Measurements from ENCODE around the gene INO80C.

INO80C gene

DNA sequence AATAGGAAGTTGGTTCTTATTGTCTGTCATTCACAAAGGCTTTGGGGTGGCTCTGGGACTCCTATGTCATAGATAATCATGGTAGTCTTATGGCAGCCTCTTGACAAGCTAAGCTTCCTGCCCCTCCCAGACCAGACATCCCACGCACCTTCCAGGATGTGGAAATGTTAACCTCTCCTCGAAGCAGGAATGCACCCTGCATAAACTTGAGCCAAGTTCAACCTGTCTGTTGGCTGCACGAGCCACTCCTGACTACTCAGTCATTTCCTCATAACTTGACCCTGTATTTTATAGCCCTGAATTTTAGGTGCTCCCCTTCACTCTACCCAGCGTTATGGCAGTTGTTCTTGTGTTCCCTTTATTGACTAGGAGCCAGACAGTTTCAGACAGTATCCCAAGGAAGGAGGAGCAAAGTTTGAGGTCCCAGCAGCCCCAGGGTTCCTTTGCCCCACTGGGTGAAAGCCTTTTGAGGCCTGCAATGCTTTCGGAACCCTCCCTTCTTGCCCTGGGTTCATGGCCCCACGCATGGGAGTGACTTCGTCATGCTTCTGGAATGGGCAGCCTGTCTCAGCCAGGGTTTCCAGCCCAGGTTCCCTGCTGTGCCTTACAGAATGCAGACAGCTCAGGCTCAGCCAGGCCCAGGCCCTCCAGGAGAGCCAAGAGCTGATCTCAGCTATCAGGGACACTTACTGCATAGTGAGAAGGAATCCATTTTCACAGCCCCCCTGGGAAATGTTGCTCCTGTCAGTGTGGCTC is 15.6 kb upstream of the INO80C start:
- peak; percentile 38 for DNase-seq (ENCODE audit: low spot score)
- ChIA-PET POLR2A (ENCODE audit: low non-redundant PET) (no interaction called here), CTCF (interaction anchor here (0.6 kb wide), 1 partner anchor 55 kb away, joined by 3 read pairs; no protein-coding TSS in a partner anchor)
- TF ChIP-seq, protein P1, sequence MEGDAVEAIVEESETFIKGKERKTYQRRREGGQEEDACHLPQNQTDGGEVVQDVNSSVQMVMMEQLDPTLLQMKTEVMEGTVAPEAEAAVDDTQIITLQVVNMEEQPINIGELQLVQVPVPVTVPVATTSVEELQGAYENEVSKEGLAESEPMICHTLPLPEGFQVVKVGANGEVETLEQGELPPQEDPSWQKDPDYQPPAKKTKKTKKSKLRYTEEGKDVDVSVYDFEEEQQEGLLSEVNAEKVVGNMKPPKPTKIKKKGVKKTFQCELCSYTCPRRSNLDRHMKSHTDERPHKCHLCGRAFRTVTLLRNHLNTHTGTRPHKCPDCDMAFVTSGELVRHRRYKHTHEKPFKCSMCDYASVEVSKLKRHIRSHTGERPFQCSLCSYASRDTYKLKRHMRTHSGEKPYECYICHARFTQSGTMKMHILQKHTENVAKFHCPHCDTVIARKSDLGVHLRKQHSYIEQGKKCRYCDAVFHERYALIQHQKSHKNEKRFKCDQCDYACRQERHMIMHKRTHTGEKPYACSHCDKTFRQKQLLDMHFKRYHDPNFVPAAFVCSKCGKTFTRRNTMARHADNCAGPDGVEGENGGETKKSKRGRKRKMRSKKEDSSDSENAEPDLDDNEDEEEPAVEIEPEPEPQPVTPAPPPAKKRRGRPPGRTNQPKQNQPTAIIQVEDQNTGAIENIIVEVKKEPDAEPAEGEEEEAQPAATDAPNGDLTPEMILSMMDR (conservative IDR thresholded peaks at IDR 0.05; ENCODE audit: low read depth) = no peak
- H3K27ac ChIP-seq = peak overlapping the region; percentile 83

DNA sequence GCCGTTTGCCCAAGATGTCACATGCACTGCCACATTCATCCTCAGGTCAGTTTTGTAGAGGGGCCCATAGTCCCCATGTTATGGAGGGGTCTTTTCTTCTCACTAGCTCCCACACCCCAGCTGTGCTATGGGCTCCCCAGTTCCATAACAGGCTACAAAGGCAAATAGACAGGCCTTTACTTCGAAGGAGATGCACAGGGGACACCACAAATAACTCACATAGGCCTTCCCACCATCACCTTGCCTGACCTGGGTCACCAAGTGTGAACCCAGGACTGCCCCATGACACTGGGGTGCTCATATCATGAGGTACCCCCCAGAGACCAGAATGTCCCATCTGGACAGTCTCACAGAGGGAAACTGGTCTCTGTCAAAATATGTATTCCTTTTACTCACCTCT is 15.0 kb upstream of the INO80C start:
- ChIA-PET CTCF (interaction anchor here (0.6 kb wide), 1 partner anchor 56 kb away, joined by 3 read pairs; no protein-coding TSS in a partner anchor), POLR2A (ENCODE audit: low non-redundant PET) (no interaction called here)
- TF ChIP-seq, protein P1 (conservative IDR thresholded peaks at IDR 0.05; ENCODE audit: low read depth) = no peak
- no peak for DNase-seq (ENCODE audit: low spot score)
- peak overlapping the region; percentile 83 for H3K27ac ChIP-seq

DNA sequence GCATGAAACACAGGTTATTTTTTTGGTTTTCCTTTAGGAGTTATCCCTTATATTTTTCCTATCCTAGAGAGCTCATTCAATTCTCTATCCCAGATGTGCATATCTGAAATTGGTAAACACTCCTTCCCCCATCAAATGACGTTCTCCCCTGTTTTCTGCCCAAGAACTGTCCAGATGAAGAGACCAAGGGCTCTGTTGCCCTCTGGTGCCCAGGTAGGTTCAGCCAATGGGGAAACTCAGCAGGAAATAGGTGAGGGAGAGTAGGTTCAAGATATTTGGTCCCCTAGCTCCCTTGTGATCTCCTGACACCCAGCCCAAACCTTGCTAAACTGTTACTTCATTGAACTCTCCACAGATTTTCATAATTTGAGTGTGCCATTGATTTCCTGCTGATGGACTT is 14.1 kb upstream of the INO80C start:
- ChIA-PET POLR2A (ENCODE audit: low non-redundant PET) (no interaction called here), CTCF (interaction anchor here (0.5 kb wide), 1 partner anchor 47 kb away, joined by 3 read pairs; no protein-coding TSS in a partner anchor)
- DNase-seq (ENCODE audit: low spot score) = no peak
- TF ChIP-seq, protein P1 (conservative IDR thresholded peaks at IDR 0.05; ENCODE audit: low read depth) = no peak
- no peak overlapping the region for H3K27ac ChIP-seq

DNA sequence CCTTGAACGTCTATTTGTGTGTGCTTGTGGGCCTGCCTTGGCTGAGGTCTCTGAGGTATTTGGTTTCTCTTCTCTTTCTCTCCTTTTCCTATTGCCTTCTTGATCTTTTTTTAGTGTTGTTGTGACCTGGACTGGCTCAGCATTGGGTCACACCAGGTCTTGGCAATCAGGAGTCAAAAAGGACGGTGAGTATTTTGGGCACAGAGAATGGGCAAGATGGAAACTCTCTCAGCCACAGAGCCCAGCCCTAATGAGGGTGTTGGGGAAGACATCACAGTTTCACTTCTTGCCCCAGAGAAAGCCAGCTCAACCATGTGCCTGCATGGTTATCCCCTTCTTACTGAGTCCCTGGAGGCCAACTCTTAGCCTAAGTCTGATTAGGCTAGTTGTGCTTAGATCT is 13.7 kb upstream of the INO80C start:
- H3K27ac ChIP-seq = no peak overlapping the region
- ChIA-PET CTCF (no interaction called here), POLR2A (ENCODE audit: low non-redundant PET) (no interaction called here)
- TF ChIP-seq, protein P1 (conservative IDR thresholded peaks at IDR 0.05; ENCODE audit: low read depth) = no peak
- DNase-seq (ENCODE audit: low spot score) = no peak

DNA sequence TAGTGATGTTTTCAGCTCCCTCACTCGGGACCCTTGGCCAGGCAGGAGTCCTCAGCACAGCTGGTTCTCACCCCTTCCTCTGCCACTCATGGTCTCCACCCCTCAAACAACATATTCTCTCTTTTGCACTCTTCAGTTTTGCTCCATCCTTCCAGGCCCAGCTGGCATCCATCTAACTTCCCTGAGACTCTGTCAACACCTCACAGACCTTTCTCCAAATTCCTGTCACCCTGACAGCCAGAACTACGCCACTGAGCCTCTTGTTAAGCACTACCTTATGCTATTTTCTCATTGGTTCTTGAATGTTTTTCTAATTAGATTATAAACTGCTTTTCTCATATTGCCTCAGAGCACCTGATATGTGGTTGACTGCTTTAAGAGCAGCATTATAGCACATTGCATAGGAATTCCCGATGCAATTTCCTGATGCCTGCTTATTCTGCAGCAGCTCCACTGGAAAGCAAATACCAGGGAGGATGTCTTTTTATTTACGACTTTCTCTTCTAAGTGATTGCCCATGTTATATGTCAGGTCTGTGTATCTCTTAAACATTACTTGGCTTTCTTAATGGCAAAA is 12.4 kb upstream of the INO80C start:
- ChIA-PET POLR2A (ENCODE audit: low non-redundant PET) (no interaction called here), CTCF (no interaction called here)
- TF ChIP-seq, protein P1 (conservative IDR thresholded peaks at IDR 0.05; ENCODE audit: low read depth) = no peak
- H3K27ac ChIP-seq = no peak overlapping the region
- no peak for DNase-seq (ENCODE audit: low spot score)

DNA sequence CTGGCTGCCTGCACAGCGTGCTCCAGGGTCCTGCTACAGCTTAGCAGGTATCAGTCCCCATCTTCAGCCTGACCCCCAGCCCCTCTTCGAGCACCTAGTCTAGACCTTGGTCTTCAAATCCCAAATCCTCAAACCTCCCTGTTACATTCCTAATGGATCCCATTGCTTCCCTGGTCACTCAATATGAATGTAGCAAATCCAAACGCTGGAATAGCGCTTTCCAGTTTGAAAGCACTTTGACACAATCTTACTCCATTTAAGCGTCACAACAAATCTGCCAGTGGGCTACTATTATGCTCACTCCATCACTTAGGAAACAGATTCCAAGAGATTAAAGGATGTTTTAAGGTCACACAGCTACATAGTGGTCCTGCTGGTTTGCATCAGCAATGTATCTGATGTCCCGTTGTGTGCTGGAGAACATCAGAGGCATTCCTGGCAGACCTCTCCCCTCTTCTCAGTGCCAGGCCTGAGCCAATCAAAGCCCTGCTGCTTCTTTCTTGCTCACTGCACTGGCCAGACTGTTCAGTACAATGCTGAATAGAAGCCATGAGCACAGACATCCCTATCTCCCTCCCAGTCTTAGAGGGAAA is 11.1 kb upstream of the INO80C start:
- CTCF ChIA-PET = no interaction called here

More for the DNA sequence above, 11.1 kb upstream of the INO80C start:
- TF ChIP-seq, protein P1 (conservative IDR thresholded peaks at IDR 0.05; ENCODE audit: low read depth) = no peak
- H3K27ac ChIP-seq = no peak overlapping the region
- DNase-seq (ENCODE audit: low spot score) = no peak
- POLR2A ChIA-PET (ENCODE audit: low non-redundant PET) = no interaction called here

All from RWPE1 (cell line).